Kidney epithelial cell (primary cell): ENCODE data around the gene MBP. TPM values are rescaled to one million over a fixed set of nuclear protein-coding genes. Genes with fewer than 3 reads are reported as not detected.

Experiments used
- DNase-seq: peaks from one replicate; pipeline ENCODE4 v3.0.0-alpha.2; 2010; ENCODE audit warnings: low read depth
- H3K27me3 ChIP-seq: 2 replicates; pipeline ENCODE4 v1.6.0; 2011; ENCODE audit warnings: low read length; ENCODE audit not compliant: control insufficient read depth, insufficient read depth
- H3K36me3 ChIP-seq: 2 replicates; pipeline ENCODE4 v1.5.1; 2011; ENCODE audit warnings: low read length; ENCODE audit not compliant: control insufficient read depth, insufficient read depth
- H3K4me3 ChIP-seq: 2 replicates; pipeline ENCODE4 v1.5.1; 2011; ENCODE audit warnings: low read depth, mild to moderate bottlenecking, control low read depth, low read length
- CTCF ChIP-seq: IDR thresholded peaks from 2 replicates; pipeline ENCODE4 v1.5.1; 2011; ENCODE audit warnings: mild to moderate bottlenecking, moderate library complexity, low read length, control low read depth, inconsistent platforms; ENCODE audit not compliant: insufficient read depth, poor library complexity, severe bottlenecking
- total RNA-seq: library from RNA; depleted of rRNA; stranded (reverse); fragments of >200 nt; gene quantifications from 2 replicates; pipeline ENCODE4 v1.2.3, GENCODE V29; 2015

Gene MBP
- total RNA-seq, 1 donor from 2014 or later = 29.1 TPM

GRCh38 chr18:77009675-77010074, 122.9 kb downstream of the MBP start:
- no peak overlapping the region for H3K4me3 ChIP-seq
- no peaks in the 10 kb centered on the region for H3K27me3 ChIP-seq
- no peak for DNase-seq
- H3K36me3 ChIP-seq = no peaks in the 10 kb centered on the region
- TF ChIP-seq CTCF = no peak

GRCh38 chr18:77008576-77009315, 123.8 kb downstream of the MBP start:
- no peaks in the 10 kb centered on the region for H3K27me3 ChIP-seq
- no peak overlapping the region for H3K4me3 ChIP-seq
- no peak for TF ChIP-seq CTCF
- no peaks in the 10 kb centered on the region for H3K36me3 ChIP-seq
- DNase-seq = no peak

GRCh38 chr18:77008006-77008405, 124.6 kb downstream of the MBP start:
- no peaks in the 10 kb centered on the region for H3K36me3 ChIP-seq
- no peak overlapping the region for H3K4me3 ChIP-seq
- TF ChIP-seq CTCF = no peak
- no peaks in the 10 kb centered on the region for H3K27me3 ChIP-seq
- DNase-seq = no peak

- DNase-seq = no peak
- H3K36me3 ChIP-seq = no peaks in the 10 kb centered on the region
- H3K27me3 ChIP-seq = no peaks in the 10 kb centered on the region
- TF ChIP-seq CTCF = no peak
- H3K4me3 ChIP-seq = no peak overlapping the region
These were observed 125.3 kb downstream of the MBP start for GRCh38 chr18:77007251-77007650.

- TF ChIP-seq CTCF = no peak
These were observed 126.0 kb downstream of the MBP start for GRCh38 chr18:77006305-77007175.

More at GRCh38 chr18:77006305-77007175, 126.0 kb downstream of the MBP start:
- DNase-seq = no peak
- Histone ChIP-seq H3K36me3 (no peaks in the 10 kb centered on the region), H3K27me3 (no peaks in the 10 kb centered on the region), H3K4me3 (no peak overlapping the region)
